WTC11 (cell line): ENCODE results near the gene TMEM179. TPM values are rescaled to one million over a fixed set of nuclear protein-coding genes. Genes with fewer than 3 reads are reported as not detected.

ENCODE experiments used
- ATAC-seq: fragments of 200-7000 bp; cut with Tn5 transposase; 2 replicates; pipeline ENCODE4 v1.10.0; 2021; ENCODE audit warnings: mild to moderate bottlenecking, moderate library complexity
- CTCF ChIA-PET: fragments of 300-600 bp; sonication (Branson Sonifier 250); formaldehyde crosslinking; loops from one replicate; lab custom pipeline; 2021; ENCODE audit warnings: antibody characterized with exemption; lab: Charles Lee
- POLR2A ChIA-PET: fragments of 350-600 bp; sonication (Branson Sonifier 250); formaldehyde crosslinking; loops from one replicate; lab custom pipeline; 2021; ENCODE audit warnings: antibody characterized with exemption; lab: Charles Lee
- DNase-seq: peaks from one replicate; pipeline ENCODE4 v3.0.0; 2021; ENCODE audit warnings: low spot score
- H3K27ac Mint-ChIP-seq: 2 replicates; pipeline ENCODE4 v1.8.0; 2021; ENCODE audit warnings: mixed read lengths
- H3K27me3 Mint-ChIP-seq: 2 replicates; pipeline ENCODE4 v1.8.0; 2021; ENCODE audit warnings: low read depth, mild to moderate bottlenecking, moderate library complexity, mixed read lengths
- H3K36me3 Mint-ChIP-seq: 2 replicates; pipeline ENCODE4 v1.8.0; 2021; ENCODE audit warnings: mixed read lengths
- H3K4me1 Mint-ChIP-seq: 2 replicates; pipeline ENCODE4 v1.8.0; 2022; ENCODE audit warnings: mixed read lengths
- H3K4me3 Mint-ChIP-seq: 2 replicates; pipeline ENCODE4 v1.8.0; 2021; ENCODE audit warnings: mild to moderate bottlenecking, moderate library complexity, mixed read lengths
- H3K9me3 Mint-ChIP-seq: 2 replicates; pipeline ENCODE4 v1.8.0; 2021; ENCODE audit warnings: mixed read lengths
- CREB1 ChIP-seq: sonication (generic); formaldehyde crosslinking; IDR thresholded peaks from 2 replicates; pipeline ENCODE4 v1.8.0; 2023; ENCODE audit warnings: mild to moderate bottlenecking, missing genetic modification reagents
- CREM ChIP-seq: sonication (generic); formaldehyde crosslinking; IDR thresholded peaks from 2 replicates; pipeline ENCODE4 v1.8.1; 2022; ENCODE audit warnings: mild to moderate bottlenecking, missing genetic modification reagents, moderate library complexity
- JUN ChIP-seq: sonication (generic); formaldehyde crosslinking; IDR thresholded peaks from 2 replicates; pipeline ENCODE4 v1.8.0; 2023; ENCODE audit warnings: mild to moderate bottlenecking, missing genetic modification reagents
- NFE2L1 ChIP-seq: sonication (generic); formaldehyde crosslinking; IDR thresholded peaks from 2 replicates; pipeline ENCODE4 v1.8.1; 2023; ENCODE audit warnings: missing genetic modification reagents
- NFYB ChIP-seq: sonication (generic); formaldehyde crosslinking; conservative IDR thresholded peaks from 2 replicates; pipeline ENCODE4 v1.8.0; 2022; ENCODE audit warnings: low read depth, missing genetic modification reagents
- NR3C1 ChIP-seq: sonication (generic); formaldehyde crosslinking; conservative IDR thresholded peaks from 2 replicates; pipeline ENCODE4 v1.8.1; 2023; ENCODE audit warnings: low read depth, mild to moderate bottlenecking, missing genetic modification reagents
- RELA ChIP-seq: sonication (generic); formaldehyde crosslinking; IDR thresholded peaks from 2 replicates; pipeline ENCODE4 v1.8.1; 2022; ENCODE audit warnings: missing genetic modification reagents, mild to moderate bottlenecking, borderline replicate concordance
- RORB ChIP-seq: fragments of 250-450 bp; sonication (Bioruptor Pico); IDR thresholded peaks from 2 replicates; pipeline ENCODE4 v1.9.0; 2021; ENCODE audit warnings: mild to moderate bottlenecking
- SP1 ChIP-seq: sonication (generic); formaldehyde crosslinking; conservative IDR thresholded peaks from 2 replicates; pipeline ENCODE4 v1.8.1; 2022; ENCODE audit warnings: missing genetic modification reagents
- ZBTB21 ChIP-seq: sonication (generic); formaldehyde crosslinking; IDR thresholded peaks from 2 replicates; pipeline ENCODE4 v1.8.1; 2023; ENCODE audit warnings: mild to moderate bottlenecking, missing genetic modification reagents, borderline replicate concordance
- ZNF121 ChIP-seq: sonication (generic); formaldehyde crosslinking; IDR thresholded peaks from 2 replicates; pipeline ENCODE4 v1.8.0; 2023; ENCODE audit warnings: missing genetic modification reagents
- total RNA-seq: library from RNA; stranded (reverse); gene quantifications from 3 replicates; pipeline ENCODE4 v1.2.3, GENCODE V29; 2021
- TF ChIP-seq, protein P1 (sequence below): sonication (generic); formaldehyde crosslinking; IDR thresholded peaks from 2 replicates; pipeline ENCODE4 v1.8.0; 2023; ENCODE audit warnings: missing genetic modification reagents
- TF ChIP-seq, protein P2 (sequence below): sonication (generic); formaldehyde crosslinking; IDR thresholded peaks from 2 replicates; pipeline ENCODE4 v1.8.0; 2022; ENCODE audit warnings: mild to moderate bottlenecking, missing genetic modification reagents
- TF ChIP-seq, protein P3 (sequence below): sonication (generic); formaldehyde crosslinking; IDR thresholded peaks from 2 replicates; pipeline ENCODE4 v1.8.0; 2022; ENCODE audit warnings: missing genetic modification reagents
- TF ChIP-seq, protein P4 (sequence below): sonication (generic); formaldehyde crosslinking; IDR thresholded peaks from 2 replicates; pipeline ENCODE4 v1.8.1; 2022; ENCODE audit warnings: low read depth, missing genetic modification reagents, borderline replicate concordance
- TF ChIP-seq, protein P5 (sequence below): sonication (generic); formaldehyde crosslinking; IDR thresholded peaks from 2 replicates; pipeline ENCODE4 v1.8.1; 2023; ENCODE audit warnings: mild to moderate bottlenecking, missing genetic modification reagents, borderline replicate concordance
- TF ChIP-seq, protein P6 (sequence below): sonication (generic); formaldehyde crosslinking; IDR thresholded peaks from 2 replicates; pipeline ENCODE4 v1.8.1; 2023; ENCODE audit warnings: mild to moderate bottlenecking, moderate library complexity, missing genetic modification reagents
- TF ChIP-seq, protein P7 (sequence below): sonication (generic); formaldehyde crosslinking; conservative IDR thresholded peaks from 2 replicates; pipeline ENCODE4 v1.8.1; 2022; ENCODE audit warnings: mild to moderate bottlenecking, missing genetic modification reagents

TMEM179 gene
- total RNA-seq, 1 experiment from 2014 or later, result 2.4 TPM

DNA sequence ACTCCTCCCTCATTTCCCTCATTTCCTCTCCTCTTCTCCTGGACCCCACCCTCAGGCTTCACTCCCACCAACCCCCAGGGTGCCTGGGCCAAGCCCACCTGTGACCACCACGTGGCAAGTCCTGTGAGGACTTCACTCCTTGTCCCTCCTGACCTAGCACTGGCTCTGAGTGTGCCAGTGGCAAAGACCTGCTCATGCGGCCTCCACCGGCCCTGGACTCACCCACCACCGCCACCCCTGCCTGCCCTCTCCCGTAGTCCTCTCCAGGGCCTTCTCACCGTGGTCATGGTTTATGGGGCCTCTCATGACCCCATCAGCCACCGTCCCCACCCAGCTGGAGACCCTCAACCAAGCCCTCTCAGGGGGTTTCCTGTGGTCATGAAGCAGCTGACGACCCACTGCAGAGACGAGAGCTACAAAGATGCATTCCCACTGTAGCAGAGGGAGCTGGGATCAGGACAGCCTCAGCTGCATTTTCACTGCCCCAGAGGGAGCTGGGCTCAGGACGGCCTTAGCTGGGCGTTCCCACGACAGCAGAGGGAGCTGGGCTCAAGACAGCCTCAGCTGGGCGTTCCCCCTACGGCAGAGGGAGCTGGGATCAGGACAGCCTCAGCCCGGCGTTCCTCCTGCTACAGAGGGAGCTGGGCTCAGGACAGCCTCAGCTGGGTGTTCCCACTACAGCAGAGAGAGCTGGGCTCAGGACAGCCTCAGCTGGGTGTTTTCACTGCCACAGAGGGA lies 28.2 kb downstream of the TMEM179 start:
- POLR2A ChIA-PET, result no interaction called here
- Mint-ChIP-seq H3K36me3 (no peaks in the 10 kb centered on the region), H3K4me3 (no peak overlapping the region), H3K27ac (no peak overlapping the region), H3K27me3 (no peaks in the 10 kb centered on the region), H3K9me3 (no peaks in the 10 kb centered on the region), H3K4me1 (no peaks in the 10 kb centered on the region)
- CTCF ChIA-PET, result interaction anchor here (0.8 to 2.3 kb wide), 4 partner anchors 12 to 425 kb away, joined by 3 to 20 read pairs (median 5); partner anchors contain the start of gene TMEM179
- ATAC-seq (no peak), DNase-seq (no peak)
- TF ChIP-seq JUN (CRISPR knock-in tag) (no peak), NFYB (CRISPR knock-in tag) (no peak)
- TF ChIP-seq, protein P1, sequence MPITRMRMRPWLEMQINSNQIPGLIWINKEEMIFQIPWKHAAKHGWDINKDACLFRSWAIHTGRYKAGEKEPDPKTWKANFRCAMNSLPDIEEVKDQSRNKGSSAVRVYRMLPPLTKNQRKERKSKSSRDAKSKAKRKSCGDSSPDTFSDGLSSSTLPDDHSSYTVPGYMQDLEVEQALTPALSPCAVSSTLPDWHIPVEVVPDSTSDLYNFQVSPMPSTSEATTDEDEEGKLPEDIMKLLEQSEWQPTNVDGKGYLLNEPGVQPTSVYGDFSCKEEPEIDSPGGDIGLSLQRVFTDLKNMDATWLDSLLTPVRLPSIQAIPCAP (CRISPR knock-in tag), result 0 out of 2 replicates have a peak, but pooled peaks have one; percentile 25
- TF ChIP-seq, all 79 proteins: peak for 1

DNA sequence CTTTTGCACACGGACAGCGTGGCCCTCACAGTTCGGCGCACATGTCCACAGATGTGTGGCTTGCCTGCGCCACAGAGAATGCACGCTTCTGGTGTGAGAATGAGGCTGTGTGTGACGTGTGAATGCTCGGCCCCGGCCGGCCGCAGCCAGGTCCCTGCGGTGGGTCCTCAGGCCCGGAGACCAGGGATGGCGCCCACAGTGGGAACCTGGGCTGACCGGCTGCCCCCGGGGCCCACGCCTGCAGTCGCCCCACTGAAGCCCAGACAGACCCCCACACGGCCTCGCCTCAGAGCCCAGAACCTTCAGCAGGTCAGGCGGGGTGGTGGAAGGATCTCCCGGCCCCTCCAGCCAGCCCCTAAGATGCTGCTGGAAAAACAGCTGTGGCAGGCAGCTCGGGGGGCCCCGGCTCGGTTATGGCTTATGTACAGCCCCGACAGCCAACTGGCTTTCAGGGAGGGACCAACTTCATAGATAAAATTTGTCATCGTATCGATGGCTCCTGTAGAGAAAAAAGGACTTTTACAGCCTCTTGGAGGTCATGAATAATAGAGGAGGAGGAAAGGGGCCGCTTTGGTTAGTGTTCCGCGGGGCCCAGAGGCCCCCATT lies 29.5 kb downstream of the TMEM179 start:
- CTCF ChIA-PET, result interaction anchor here (2.3 to 3.2 kb wide), 2 partner anchors 11 kb away, joined by 20 read pairs; no protein-coding TSS in a partner anchor
- Mint-ChIP-seq H3K4me1 (no peaks in the 10 kb centered on the region), H3K4me3 (no peak overlapping the region), H3K9me3 (no peaks in the 10 kb centered on the region), H3K36me3 (no peaks in the 10 kb centered on the region), H3K27ac (no peak overlapping the region), H3K27me3 (no peaks in the 10 kb centered on the region)
- TF ChIP-seq, protein P2, sequence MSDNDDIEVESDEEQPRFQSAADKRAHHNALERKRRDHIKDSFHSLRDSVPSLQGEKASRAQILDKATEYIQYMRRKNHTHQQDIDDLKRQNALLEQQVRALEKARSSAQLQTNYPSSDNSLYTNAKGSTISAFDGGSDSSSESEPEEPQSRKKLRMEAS (CRISPR knock-in tag), result no peak
- TF ChIP-seq, protein P3, sequence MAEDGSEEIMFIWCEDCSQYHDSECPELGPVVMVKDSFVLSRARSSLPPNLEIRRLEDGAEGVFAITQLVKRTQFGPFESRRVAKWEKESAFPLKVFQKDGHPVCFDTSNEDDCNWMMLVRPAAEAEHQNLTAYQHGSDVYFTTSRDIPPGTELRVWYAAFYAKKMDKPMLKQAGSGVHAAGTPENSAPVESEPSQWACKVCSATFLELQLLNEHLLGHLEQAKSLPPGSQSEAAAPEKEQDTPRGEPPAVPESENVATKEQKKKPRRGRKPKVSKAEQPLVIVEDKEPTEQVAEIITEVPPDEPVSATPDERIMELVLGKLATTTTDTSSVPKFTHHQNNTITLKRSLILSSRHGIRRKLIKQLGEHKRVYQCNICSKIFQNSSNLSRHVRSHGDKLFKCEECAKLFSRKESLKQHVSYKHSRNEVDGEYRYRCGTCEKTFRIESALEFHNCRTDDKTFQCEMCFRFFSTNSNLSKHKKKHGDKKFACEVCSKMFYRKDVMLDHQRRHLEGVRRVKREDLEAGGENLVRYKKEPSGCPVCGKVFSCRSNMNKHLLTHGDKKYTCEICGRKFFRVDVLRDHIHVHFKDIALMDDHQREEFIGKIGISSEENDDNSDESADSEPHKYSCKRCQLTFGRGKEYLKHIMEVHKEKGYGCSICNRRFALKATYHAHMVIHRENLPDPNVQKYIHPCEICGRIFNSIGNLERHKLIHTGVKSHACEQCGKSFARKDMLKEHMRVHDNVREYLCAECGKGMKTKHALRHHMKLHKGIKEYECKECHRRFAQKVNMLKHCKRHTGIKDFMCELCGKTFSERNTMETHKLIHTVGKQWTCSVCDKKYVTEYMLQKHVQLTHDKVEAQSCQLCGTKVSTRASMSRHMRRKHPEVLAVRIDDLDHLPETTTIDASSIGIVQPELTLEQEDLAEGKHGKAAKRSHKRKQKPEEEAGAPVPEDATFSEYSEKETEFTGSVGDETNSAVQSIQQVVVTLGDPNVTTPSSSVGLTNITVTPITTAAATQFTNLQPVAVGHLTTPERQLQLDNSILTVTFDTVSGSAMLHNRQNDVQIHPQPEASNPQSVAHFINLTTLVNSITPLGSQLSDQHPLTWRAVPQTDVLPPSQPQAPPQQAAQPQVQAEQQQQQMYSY (CRISPR knock-in tag), result no peak
- TF ChIP-seq RORB (no peak), NFE2L1 (CRISPR knock-in tag) (no peak), ZNF121 (CRISPR knock-in tag) (no peak)
- DNase-seq (no peak), ATAC-seq (no peak)
- POLR2A ChIA-PET, result no interaction called here

DNA sequence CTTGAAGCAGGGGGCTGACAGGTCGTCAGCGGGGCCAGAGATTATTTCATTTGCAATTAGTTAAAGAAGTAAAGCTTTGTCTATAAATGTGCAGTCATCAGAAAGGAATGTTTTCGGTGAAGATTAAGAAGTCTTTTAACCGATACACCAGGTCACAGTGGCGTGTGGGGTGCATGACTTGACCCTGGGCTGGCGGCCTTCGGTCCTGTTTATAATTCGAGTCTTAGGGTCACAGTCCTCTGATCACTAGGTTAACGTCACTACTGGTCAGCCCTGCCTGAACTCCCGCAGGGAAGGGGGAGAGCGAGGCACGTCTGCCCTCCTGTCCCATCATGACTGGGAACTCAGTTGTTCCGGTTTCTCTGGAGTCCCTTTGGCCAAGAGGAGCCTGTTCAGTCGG lies 30.0 kb downstream of the TMEM179 start:
- Mint-ChIP-seq H3K9me3 (no peaks in the 10 kb centered on the region), H3K4me1 (no peaks in the 10 kb centered on the region), H3K27ac (peak overlapping the region; percentile 76; the same call in 1 of the 2 replicates), H3K27me3 (no peaks in the 10 kb centered on the region), H3K36me3 (no peaks in the 10 kb centered on the region), H3K4me3 (no peak overlapping the region)
- TF ChIP-seq SP1 (CRISPR knock-in tag) (no peak), CREB1 (CRISPR knock-in tag) (no peak), ZBTB21 (CRISPR knock-in tag) (no peak), RELA (CRISPR knock-in tag) (no peak), RORB (no peak), CREM (CRISPR knock-in tag) (no peak), NR3C1 (CRISPR knock-in tag) (no peak), NFE2L1 (CRISPR knock-in tag) (no peak)
- TF ChIP-seq, protein P4, sequence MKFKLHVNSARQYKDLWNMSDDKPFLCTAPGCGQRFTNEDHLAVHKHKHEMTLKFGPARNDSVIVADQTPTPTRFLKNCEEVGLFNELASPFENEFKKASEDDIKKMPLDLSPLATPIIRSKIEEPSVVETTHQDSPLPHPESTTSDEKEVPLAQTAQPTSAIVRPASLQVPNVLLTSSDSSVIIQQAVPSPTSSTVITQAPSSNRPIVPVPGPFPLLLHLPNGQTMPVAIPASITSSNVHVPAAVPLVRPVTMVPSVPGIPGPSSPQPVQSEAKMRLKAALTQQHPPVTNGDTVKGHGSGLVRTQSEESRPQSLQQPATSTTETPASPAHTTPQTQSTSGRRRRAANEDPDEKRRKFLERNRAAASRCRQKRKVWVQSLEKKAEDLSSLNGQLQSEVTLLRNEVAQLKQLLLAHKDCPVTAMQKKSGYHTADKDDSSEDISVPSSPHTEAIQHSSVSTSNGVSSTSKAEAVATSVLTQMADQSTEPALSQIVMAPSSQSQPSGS (CRISPR knock-in tag), result no peak
- TF ChIP-seq, protein P5, sequence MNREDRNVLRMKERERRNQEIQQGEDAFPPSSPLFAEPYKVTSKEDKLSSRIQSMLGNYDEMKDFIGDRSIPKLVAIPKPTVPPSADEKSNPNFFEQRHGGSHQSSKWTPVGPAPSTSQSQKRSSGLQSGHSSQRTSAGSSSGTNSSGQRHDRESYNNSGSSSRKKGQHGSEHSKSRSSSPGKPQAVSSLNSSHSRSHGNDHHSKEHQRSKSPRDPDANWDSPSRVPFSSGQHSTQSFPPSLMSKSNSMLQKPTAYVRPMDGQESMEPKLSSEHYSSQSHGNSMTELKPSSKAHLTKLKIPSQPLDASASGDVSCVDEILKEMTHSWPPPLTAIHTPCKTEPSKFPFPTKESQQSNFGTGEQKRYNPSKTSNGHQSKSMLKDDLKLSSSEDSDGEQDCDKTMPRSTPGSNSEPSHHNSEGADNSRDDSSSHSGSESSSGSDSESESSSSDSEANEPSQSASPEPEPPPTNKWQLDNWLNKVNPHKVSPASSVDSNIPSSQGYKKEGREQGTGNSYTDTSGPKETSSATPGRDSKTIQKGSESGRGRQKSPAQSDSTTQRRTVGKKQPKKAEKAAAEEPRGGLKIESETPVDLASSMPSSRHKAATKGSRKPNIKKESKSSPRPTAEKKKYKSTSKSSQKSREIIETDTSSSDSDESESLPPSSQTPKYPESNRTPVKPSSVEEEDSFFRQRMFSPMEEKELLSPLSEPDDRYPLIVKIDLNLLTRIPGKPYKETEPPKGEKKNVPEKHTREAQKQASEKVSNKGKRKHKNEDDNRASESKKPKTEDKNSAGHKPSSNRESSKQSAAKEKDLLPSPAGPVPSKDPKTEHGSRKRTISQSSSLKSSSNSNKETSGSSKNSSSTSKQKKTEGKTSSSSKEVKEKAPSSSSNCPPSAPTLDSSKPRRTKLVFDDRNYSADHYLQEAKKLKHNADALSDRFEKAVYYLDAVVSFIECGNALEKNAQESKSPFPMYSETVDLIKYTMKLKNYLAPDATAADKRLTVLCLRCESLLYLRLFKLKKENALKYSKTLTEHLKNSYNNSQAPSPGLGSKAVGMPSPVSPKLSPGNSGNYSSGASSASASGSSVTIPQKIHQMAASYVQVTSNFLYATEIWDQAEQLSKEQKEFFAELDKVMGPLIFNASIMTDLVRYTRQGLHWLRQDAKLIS (CRISPR knock-in tag), result no peak
- TF ChIP-seq, protein P6, sequence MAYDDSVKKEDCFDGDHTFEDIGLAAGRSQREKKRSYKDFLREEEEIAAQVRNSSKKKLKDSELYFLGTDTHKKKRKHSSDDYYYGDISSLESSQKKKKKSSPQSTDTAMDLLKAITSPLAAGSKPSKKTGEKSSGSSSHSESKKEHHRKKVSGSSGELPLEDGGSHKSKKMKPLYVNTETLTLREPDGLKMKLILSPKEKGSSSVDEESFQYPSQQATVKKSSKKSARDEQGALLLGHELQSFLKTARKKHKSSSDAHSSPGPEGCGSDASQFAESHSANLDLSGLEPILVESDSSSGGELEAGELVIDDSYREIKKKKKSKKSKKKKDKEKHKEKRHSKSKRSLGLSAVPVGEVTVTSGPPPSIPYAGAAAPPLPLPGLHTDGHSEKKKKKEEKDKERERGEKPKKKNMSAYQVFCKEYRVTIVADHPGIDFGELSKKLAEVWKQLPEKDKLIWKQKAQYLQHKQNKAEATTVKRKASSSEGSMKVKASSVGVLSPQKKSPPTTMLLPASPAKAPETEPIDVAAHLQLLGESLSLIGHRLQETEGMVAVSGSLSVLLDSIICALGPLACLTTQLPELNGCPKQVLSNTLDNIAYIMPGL, result no peak
- TF ChIP-seq, protein P7, sequence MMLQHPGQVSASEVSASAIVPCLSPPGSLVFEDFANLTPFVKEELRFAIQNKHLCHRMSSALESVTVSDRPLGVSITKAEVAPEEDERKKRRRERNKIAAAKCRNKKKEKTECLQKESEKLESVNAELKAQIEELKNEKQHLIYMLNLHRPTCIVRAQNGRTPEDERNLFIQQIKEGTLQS (CRISPR knock-in tag), result no peak
- ChIA-PET CTCF (interaction anchor here (0.6 to 3.2 kb wide), 3 partner anchors 11 to 488 kb away, joined by 3 to 20 read pairs (median 3); no protein-coding TSS in a partner anchor), POLR2A (no interaction called here)
- ATAC-seq (no peak), DNase-seq (no peak)
